ENCODE measurements around the gene MPHOSPH6.

GRCh38 chr16:82150549-82150948 is 19.5 kb downstream of the MPHOSPH6 start:
- TF ChIP-seq SUZ12 (IDR thresholded peaks at IDR 0.05; ENCODE audit: extremely low read depth, insufficient read depth, insufficient read length) (no peak), ZNF274 (IDR thresholded peaks at IDR 0.05; ENCODE audit: low read depth, low read length) (no peak)

Data from NT2/D1 (cell line).